ENCODE data around the gene HES5.

HES5 gene

DNA sequence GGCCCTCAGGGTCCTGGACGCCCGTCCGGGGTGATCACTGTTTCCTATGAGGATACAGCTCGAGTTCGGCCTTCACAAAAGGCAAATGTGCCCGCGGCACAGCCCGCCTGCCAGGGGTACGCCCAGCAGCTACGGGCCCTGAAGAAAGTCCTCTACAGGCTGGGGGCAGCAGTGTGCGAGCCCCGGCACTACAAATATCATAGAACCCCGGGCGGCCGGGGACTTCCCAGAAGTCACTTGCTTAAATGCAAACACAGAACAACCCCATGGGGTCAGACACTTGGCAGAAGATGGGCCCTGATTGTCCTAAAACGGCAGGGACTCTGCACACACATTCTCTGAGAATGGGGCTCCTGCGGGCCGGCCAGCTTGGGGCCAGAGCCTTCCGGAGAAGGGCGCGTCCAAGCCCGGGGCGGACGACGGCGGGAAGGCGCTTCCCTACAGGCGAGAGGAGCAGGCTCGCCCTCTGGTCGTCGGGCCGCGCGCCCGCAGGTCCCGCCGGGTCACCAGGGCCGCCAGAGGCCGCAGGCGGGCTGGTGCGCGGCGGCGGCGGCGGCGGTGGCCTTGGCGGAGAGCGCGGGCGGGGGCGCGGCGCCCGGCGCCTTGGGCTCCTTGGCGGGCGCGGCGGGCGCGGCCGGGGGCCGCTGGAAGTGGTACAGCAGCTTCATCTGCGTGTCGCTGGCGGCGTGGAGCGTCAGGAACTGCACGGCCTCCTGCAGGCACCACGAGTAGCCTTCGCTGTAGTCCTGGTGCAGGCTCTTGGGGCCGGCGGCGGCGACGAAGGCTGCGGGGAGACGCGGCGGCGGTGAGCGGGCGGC lies 888 bp downstream of the HES5 start:
- no peak for TF ChIP-seq GATA2 (IDR thresholded peaks at IDR 0.05; ENCODE audit: low read depth, low read length)
- no peak for TF ChIP-seq GATA3 (IDR thresholded peaks at IDR 0.05; ENCODE audit: low read depth, low read length)

DNA sequence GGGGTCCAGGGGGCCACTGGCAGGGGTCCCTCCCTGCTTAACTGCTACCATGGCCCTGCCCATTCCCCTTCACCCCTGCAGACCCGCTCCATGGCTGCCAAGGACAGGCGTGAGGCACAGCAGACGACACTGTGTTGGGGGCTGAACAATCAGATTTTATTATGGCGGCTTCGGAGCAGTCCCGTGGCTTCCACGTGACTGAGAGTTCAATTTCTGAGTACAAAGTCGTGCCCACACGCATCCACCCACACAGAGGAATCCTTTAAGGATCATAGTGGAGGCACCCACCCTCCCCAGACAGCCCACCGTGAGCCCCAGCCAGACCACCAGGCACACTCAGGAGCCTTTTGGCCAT lies 1.5 kb downstream of the HES5 start:
- TF ChIP-seq GATA2 (IDR thresholded peaks at IDR 0.05; ENCODE audit: low read depth, low read length) (no peak), GATA3 (IDR thresholded peaks at IDR 0.05; ENCODE audit: low read depth, low read length) (no peak)

DNA sequence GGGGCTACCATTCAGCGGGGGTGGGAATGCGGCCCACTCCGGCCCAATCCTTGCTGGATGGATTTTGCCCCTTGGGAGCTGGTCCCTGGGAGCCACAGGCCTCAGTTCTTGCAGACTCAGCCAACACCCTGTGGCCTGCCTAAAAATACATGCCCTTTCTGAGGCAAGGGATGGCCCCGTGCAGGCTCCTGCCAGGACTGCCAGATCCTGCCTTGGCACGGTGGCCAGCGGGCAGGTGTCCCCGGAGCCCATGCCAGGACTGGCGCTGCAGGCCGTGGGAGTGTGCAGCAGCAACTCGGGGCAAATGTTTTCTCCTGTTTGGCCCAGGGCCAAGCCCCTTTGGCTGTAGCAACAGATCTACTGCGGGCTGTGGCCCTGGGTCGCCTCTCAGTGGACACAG lies 2.0 kb downstream of the HES5 start:
- TF ChIP-seq GATA3 (IDR thresholded peaks at IDR 0.05; ENCODE audit: low read depth, low read length) (no peak), GATA2 (IDR thresholded peaks at IDR 0.05; ENCODE audit: low read depth, low read length) (no peak)

DNA sequence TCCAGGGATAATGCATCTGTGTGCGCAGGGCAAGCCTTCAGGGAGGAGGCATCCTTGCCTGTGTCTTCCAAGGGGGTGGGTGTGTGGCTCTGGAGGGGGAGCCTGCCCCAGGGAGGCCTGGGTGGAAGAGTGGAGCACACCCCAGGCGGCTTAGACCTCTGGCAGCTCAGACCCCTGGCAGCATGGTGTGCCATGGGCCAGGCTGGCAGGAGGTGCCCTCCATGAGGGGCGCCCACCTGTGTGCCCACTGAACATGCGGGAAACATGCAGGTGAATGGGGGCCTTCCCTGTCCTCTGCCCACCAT lies 2.6 kb downstream of the HES5 start:
- TF ChIP-seq GATA2 (IDR thresholded peaks at IDR 0.05; ENCODE audit: low read depth, low read length) (no peak), GATA3 (IDR thresholded peaks at IDR 0.05; ENCODE audit: low read depth, low read length) (no peak)

DNA sequence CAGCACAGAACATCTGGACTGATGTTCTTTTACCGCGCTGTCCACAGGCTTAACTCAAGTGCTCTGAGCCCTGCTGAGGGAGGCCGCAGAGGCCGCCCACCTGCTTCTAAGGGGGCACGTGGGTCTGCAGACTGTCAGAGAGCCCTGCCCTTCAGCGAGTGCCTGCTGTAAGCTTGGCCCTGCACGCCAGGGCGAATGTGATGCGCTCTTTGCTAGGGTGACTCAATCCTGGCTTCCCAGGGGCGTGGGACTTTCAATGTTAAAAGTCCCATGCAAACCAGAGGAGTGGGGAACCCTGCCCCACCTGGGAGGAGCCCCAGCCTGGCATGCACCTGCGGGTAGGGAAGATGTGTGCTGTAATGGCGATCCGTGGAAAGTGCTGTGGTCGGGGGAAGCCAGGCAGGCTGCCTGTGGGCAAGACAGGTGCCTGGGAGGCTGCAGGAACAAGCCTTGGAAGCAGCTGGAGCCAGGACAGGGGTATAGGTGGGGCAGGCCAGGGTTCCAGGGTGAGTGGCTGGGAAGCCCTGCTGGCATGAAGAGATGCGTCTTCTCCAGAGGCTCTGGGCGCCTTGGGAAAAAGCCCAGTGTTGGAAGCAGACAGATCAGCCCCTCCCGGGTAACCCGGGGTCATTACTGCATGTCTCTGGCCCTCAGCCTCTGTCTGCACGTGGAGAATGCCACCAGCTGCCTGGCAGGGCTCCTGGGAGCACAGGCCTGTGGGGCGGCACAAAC lies 3.1 kb downstream of the HES5 start:
- no peak for TF ChIP-seq GATA2 (IDR thresholded peaks at IDR 0.05; ENCODE audit: low read depth, low read length)
- TF ChIP-seq GATA3 (IDR thresholded peaks at IDR 0.05; ENCODE audit: low read depth, low read length), result no peak

DNA sequence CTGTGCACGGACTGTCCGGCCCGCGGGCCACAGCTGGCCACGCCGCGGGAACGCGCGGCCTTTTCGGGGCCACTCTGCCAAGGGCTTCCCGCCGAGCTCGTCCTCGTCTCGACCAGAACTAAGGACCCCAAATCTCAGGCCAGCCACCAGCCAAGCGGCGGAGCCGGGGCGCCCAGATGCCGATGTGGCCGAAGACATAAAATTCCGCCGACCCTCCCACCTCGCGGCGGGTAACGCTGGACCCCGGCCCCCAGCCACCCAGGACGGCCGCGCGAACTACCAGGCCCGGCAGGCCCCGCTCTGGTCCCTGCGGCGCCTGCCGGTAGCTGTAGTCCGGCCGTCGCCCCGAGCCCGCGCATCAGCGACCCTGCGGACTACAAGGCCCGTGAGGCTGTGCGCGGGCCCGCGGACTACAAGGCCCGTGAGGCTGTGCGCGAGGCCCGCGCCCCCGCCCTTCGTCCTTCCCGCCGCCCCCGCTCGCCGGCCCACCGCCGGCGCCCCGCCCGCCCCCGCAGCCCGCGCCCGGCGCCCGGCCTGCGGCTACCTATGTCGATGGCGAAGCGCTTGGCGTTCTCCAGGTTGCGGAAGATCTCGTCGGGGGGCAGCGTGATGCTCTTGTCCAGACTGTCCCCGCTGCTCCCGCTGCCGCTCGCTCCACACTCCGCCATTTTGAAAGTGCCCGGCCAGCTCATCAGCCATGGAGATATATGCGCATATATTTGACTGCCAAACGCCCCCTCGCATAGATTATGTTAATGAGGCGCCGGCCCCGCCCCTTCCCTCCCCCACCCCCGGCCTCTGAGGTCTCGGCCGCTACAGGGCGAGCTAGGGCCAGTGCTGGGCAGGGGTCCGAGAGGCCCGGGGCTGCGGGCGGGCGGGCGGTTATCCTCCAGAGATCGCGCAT lies 3.9 kb downstream of the HES5 start, which contains the start of gene PANK4:
TSS of gene PANK4 (minus strand) at position 677 of the 904 bp plus-strand sequence. CDS start at position 668, 9 bp downstream.
- no peak for TF ChIP-seq GATA2 (IDR thresholded peaks at IDR 0.05; ENCODE audit: low read depth, low read length)

DNA sequence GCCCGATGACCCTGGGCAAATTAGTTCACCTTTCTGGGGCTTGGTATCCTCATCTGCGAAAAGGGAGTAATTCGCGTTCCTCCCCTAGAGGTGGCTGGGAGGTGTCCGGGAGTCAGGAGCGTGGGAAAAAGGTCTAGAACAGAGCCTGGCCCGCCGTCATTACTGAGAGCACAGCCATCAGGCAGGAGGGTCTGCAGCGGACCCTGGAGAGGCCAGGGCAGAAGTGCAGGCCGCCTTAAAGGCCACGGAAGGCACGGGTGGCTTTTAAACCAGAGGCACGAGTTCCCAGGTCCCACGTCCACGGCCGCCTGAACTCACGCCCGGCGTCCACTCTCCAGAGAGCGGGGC lies 4.5 kb downstream of the HES5 start:
- TF ChIP-seq GATA2 (IDR thresholded peaks at IDR 0.05; ENCODE audit: low read depth, low read length) (no peak), GATA3 (IDR thresholded peaks at IDR 0.05; ENCODE audit: low read depth, low read length) (no peak)

DNA sequence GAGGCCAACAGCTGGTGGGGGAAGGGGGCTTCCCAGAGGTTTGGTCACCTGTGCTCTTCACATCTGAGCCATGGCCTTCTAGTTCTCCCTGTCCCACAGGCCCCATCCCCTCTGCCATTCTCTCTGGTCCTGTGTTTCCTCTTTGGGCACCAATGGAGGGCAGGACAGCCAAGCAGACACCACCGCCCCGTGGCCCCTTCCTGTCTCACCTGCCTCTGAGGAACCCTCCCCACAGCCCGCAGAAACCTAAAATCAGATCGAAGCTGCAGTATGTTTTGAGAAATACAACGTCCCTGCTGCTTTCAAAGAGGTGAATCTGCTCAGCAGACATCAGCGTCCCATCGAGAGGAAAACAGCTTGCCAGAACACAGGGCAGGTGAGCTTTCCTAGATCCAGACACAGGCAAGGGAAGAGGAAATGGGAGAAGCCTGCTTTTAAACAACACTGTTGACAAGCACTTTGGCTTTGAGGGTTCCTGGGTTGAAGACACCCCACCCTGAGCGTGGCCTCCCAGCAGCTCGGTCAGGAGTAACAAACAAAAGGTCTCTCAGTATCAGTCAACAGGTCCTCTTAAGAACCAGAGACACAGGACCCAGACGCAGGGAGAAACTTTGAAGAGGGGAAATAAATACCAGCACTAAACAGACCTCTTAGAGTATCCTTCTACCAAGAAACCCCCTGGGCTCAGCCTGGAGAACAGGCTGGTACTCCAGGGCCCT lies 6.0 kb downstream of the HES5 start:
- TF ChIP-seq GATA2 (IDR thresholded peaks at IDR 0.05; ENCODE audit: low read depth, low read length) (no peak), GATA3 (IDR thresholded peaks at IDR 0.05; ENCODE audit: low read depth, low read length) (no peak)

DNA sequence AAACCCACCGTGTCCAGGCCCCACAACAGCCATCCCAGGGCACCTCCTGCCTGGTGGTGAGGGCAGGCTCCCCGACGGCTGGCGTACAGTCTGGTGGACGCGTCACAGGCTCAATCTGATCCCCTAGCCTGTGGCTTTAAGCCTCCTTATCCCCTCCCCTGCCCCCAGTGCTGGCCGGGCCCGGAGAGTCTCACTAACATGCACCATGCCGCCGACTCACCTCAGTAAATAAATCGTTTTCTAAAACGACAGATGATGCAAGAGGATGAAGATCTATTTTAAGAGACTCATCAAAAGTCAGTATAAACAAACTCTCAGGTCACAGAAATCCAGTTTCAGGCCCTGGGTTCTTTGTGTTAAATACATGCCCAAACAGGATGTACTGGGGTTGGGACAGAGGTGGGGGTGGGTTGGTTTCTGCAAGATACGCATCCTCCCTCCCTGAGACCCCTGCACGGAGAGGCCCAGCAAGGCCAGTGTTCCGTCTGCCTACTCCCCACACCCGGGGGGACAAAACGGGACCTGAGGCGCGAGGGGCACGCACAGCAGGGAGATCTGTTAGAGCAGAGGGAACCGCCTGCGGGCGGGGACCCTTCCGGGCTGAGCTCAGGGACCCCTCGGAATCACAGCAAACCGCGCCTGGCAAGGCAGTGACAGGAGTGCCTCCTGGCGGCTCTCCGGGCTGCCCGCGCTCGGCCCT lies 6.7 kb downstream of the HES5 start:
- TF ChIP-seq GATA2 (IDR thresholded peaks at IDR 0.05; ENCODE audit: low read depth, low read length), result no peak
- TF ChIP-seq GATA3 (IDR thresholded peaks at IDR 0.05; ENCODE audit: low read depth, low read length), result no peak

DNA sequence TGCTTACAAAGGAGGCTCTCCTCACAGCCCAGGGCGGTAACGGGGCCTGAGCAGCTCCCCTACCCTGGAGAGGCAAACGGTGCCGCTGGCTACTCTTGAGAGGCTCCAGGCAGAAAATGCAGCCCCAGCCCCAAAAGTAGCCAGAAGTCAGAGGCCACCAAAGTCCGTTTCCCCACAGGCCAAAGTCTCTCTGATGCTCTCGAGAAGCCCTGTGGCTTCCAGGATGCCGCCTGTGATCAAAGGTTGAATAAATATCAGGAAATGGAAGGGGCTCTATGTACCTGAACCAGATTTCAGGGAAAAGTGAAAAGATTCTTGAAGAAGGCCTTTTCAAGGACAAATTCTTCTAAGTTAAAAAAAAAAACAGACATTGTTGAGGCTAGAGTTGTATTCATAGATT lies 7.8 kb downstream of the HES5 start:
- TF ChIP-seq GATA3 (IDR thresholded peaks at IDR 0.05; ENCODE audit: low read depth, low read length) (no peak), GATA2 (IDR thresholded peaks at IDR 0.05; ENCODE audit: low read depth, low read length) (no peak)

DNA sequence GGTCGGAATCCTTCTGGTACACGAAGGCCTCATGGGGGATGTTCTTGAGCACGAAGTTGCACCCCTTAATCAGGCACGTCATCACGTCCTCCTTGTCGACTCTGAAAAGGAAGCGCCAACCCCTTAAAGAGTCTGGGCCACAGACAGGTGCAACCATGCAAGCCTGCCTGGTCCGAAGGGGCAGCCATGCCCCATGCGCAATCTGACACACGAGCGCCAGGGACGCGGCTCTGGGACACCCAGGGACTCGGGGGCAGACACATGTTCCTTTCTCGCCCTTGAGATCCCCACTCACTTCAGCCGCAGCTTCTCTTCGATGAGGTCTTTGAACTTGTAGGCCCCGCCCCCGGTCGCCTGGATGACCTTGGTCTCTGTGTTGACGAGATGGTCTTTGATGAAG lies 9.3 kb downstream of the HES5 start:
- no peak for TF ChIP-seq GATA3 (IDR thresholded peaks at IDR 0.05; ENCODE audit: low read depth, low read length)

DNA sequence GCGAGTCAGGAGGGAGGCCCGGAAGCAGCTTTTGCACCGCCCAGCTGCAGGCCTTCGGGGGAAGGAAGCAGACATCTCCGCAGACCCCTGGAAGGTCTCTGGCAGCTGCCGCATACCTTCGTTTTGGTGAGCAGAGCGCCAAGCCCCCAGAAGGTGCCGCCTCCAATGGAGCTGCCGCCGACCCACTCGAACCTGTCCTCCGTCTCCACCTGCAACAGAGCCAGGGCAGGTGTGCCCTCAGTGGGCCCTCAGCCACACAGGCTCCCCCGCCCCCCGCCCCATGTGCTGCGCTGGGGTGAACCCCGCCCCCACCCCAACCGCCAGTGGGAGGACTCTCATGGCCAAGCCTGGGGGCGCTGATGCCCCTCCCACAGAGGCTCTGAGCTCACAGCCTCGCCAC lies 9.9 kb downstream of the HES5 start:
- TF ChIP-seq GATA3 (IDR thresholded peaks at IDR 0.05; ENCODE audit: low read depth, low read length) (no peak), GATA2 (IDR thresholded peaks at IDR 0.05; ENCODE audit: low read depth, low read length) (no peak)

DNA sequence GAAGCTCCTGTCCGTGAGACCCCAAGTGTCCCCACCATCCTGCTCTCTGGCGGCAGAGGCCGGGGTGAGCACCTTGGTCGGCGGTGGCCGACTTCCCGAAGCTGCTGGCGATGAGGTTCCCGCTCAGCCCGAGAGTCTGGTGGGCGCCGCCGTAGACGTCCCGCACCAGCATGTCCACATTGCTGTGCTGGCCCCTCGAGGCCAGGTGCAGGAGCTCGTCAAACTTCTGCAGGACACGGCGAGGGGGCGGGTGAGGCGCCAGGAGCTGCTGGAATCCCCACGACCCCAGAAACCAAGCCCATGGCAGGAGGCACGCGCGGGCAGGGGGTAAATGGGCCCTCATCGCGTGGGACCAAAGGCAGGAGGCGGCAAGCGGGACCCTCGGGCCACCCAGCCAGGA lies 10.3 kb downstream of the HES5 start:
- TF ChIP-seq GATA2 (IDR thresholded peaks at IDR 0.05; ENCODE audit: low read depth, low read length) (no peak), GATA3 (IDR thresholded peaks at IDR 0.05; ENCODE audit: low read depth, low read length) (no peak)

Measured in SH-SY5Y (cell line).